Measurements from ENCODE around the gene CEP72. TPM values are rescaled to one million over a fixed set of nuclear protein-coding genes. Genes with fewer than 3 reads are reported as not detected.

Gene CEP72
- total RNA-seq, 1 experiment from 2014 or later, result 24.8 TPM

DNA sequence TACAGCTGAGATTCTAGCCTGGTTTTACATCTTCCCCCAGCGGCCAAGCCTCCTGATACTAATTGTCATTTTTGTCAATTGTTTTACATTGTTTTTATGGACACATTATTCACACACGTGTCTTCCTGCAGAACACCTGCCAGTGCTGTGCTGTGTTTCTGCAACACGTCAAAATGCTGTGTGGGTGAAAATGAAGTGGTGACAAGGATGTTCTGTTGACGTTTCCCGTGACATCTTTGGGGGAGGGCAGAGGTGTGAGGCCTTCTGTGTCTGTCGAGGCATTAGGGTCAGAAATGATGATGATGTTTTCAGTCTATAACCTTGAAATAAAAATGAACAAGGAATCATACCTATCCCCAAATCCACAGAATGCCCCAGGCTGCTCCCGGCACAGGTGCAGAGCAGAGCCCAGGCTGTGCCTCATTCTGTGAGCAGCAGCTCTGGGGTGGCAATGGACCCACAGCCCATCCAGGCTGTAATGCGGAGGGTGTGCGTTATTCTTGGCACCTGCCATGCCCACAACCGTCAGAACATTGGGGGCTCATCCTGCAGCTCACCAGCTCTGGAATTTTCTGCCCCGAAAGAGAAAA is 23.6 kb upstream of the CEP72 start:
- Histone ChIP-seq H3K4ac (ENCODE audit: low read depth, low read length) (no peak overlapping the region), H3K23ac (ENCODE audit: insufficient read length, low read depth, low read length) (no peak overlapping the region), H3K4me2 (ENCODE audit: insufficient read depth, insufficient read length, low read length) (no peak overlapping the region), H3K9me3 (ENCODE audit: control insufficient read depth, low read depth, low read length) (no peaks in the 10 kb centered on the region), H3K14ac (ENCODE audit: insufficient read depth, low read length) (no peak overlapping the region), H3K79me1 (ENCODE audit: insufficient read depth, low read depth, low read length, poor library complexity, severe bottlenecking) (no peaks in the 10 kb centered on the region), H4K20me1 (ENCODE audit: control insufficient read depth, insufficient read depth, insufficient read length) (no peaks in the 10 kb centered on the region), H3K56ac (ENCODE audit: insufficient read length, low read depth, low read length) (no peak overlapping the region), H2AFZ (ENCODE audit: low read length) (no peak overlapping the region), H2BK120ac (ENCODE audit: low read depth, low read length, poor library complexity, severe bottlenecking) (no peak overlapping the region), H3K4me1 (ENCODE audit: insufficient read depth, low read length) (no peaks in the 10 kb centered on the region), H3K9ac (ENCODE audit: extremely low read depth, insufficient read length, low read length) (no peak overlapping the region), H3K27me3 (ENCODE audit: insufficient read depth, low read length) (no peaks in the 10 kb centered on the region; the same call in 1 of the 2 replicates), H4K8ac (replicated peaks; ENCODE audit: insufficient read length, low read depth, low read length) (no peak overlapping the region), H3K27ac (ENCODE audit: insufficient read length, low read depth, low read length) (no peak overlapping the region), H2BK15ac (ENCODE audit: low read depth, low read length) (no peak overlapping the region), H2BK20ac (ENCODE audit: low read depth, low read length, poor library complexity, severe bottlenecking) (no peak overlapping the region), H4K91ac (ENCODE audit: insufficient read length, low read depth, low read length) (no peak overlapping the region), H2BK5ac (ENCODE audit: insufficient read length, low read length) (no peak overlapping the region), H2AK5ac (ENCODE audit: insufficient read length, low read length) (no peak overlapping the region), H4K5ac (ENCODE audit: insufficient read length, low read depth, low read length) (no peak overlapping the region), H2BK12ac (ENCODE audit: insufficient read length, low read depth, low read length) (no peak overlapping the region), H3K18ac (ENCODE audit: insufficient read length, low read depth, low read length) (no peak overlapping the region), H3T11ph (ENCODE audit: low read length) (no peak overlapping the region), H3K23me2 (ENCODE audit: insufficient read length, low read depth, low read length, poor library complexity, severe bottlenecking) (no peaks in the 10 kb centered on the region), H3K79me2 (ENCODE audit: insufficient read depth, low read length) (no peaks in the 10 kb centered on the region)
- no peak overlapping the region for H3K4me3 Mint-ChIP-seq
- peaks cover 0 to 8% of the 10 kb centered on the region in 2 experiments; a peak in 2 of 5 replicates for H3K9me3 Mint-ChIP-seq
- WGBS (ENCODE audit: extremely low coverage, insufficient read length, low lambda C conversion rate), result no CpG with 5 or more reads among the region's 11 CpGs
- H3K4me1 Mint-ChIP-seq, result peaks cover 16 to 19% of the 10 kb centered on the region in 2 experiments
- no peak for DNase-seq
- H3K36me3 Mint-ChIP-seq (ENCODE audit: insufficient read depth in 1 of 3, low read depth in 3 of 3), result no peaks in the 10 kb centered on the region; a peak in 1 of 7 replicates
- no peak overlapping the region for H3K27ac Mint-ChIP-seq
- peaks cover 76% of the 10 kb centered on the region for H3K27me3 Mint-ChIP-seq (ENCODE audit: low read depth)
- no peak for TF ChIP-seq CTCF (conservative IDR thresholded peaks at IDR 0.05)

Data from H9 (cell line).